Endothelial cell of umbilical vein (primary cell): ENCODE data around the gene RAB31. TPM values are rescaled to one million over a fixed set of nuclear protein-coding genes. Genes with fewer than 3 reads are reported as not detected.

ENCODE experiments used
- BruUV-seq: library from RNA; stranded (reverse); fragments of 400-500 nt; replicated peaks from 2 replicates; lab custom pipeline; 2021; lab: Mats Ljungman, UMichigan
- CTCF ChIA-PET: fragments of 300-600, 350-600 bp; sonication (Branson Sonifier 250); formaldehyde crosslinking; loops from one replicate; lab custom pipeline; 2021; ENCODE audit warnings: antibody characterized with exemption, inconsistent platforms; lab: Charles Lee
- POLR2A ChIA-PET: fragments of 300-600, 350-600 bp; sonication (Branson Sonifier 250); formaldehyde crosslinking; loops from one replicate; lab custom pipeline; 2021; ENCODE audit warnings: antibody characterized with exemption, inconsistent platforms; lab: Charles Lee
- DNase-seq: peaks from one replicate; pipeline ENCODE4 v3.0.0-alpha.2; 2011; ENCODE audit warnings: low read depth, low spot score
- FAIRE-seq: peaks from 2 replicates; lab custom pipeline; 2011; peaks lifted over from hg19 to GRCh38; lab: Jason Lieb, UNC
- H2AFZ ChIP-seq: 2 replicates; pipeline ENCODE4 v1.6.0; 2012; ENCODE audit warnings: low read depth, low read length, control low read depth, inconsistent platforms
- H3K27ac ChIP-seq: 2 replicates; pipeline ENCODE4 v1.5.1; 2011; ENCODE audit warnings: low read depth, mild to moderate bottlenecking, control low read depth, low read length, moderate library complexity; ENCODE audit not compliant: insufficient read depth
- H3K27me3 ChIP-seq, 2 experiments: 2 replicates each; pipeline versions ENCODE4 v1.6.0 to v1.6.1; 2011; ENCODE audit warnings: low read length in 2 of 2, mixed read lengths in 1 of 2; ENCODE audit not compliant: control insufficient read depth in 2 of 2, insufficient read depth in 2 of 2
- H3K36me3 ChIP-seq, 2 experiments: 2 replicates in 1 of 2; 3 replicates in 1 of 2; pipeline ENCODE4 v1.5.1; 2011; ENCODE audit warnings: low read length in 2 of 2, mild to moderate bottlenecking in 1 of 2, moderate library complexity in 1 of 2; ENCODE audit not compliant: control insufficient read depth in 2 of 2, insufficient read depth in 2 of 2; ENCODE audit errors: extremely low read depth in 1 of 2
- H3K4me1 ChIP-seq: 3 replicates; pipeline ENCODE4 v1.5.1; 2011; ENCODE audit warnings: mild to moderate bottlenecking, low read length; ENCODE audit not compliant: control insufficient read depth, insufficient read depth; ENCODE audit errors: extremely low read depth
- H3K4me2 ChIP-seq: 2 replicates; pipeline ENCODE4 v1.6.1; 2011; ENCODE audit warnings: low read length, control low read depth, mixed read lengths; ENCODE audit not compliant: insufficient read depth
- H3K4me3 ChIP-seq, 3 experiments: fragments of 200-600 bp in 1 of 3; sonication (generic), shearing (Covaris generic) in 1 of 3; replicated peaks in 1 of 3; 2 replicates each; pipeline ENCODE4 v1.5.1; 2011 to 2016; ENCODE audit warnings: control low read depth in 3 of 3, low read length in 3 of 3, mild to moderate bottlenecking in 2 of 3, inconsistent platforms in 1 of 3, low read depth in 1 of 3, moderate library complexity in 1 of 3; ENCODE audit not compliant: insufficient read depth in 1 of 3
- H3K79me2 ChIP-seq: 2 replicates; pipeline ENCODE4 v1.6.0; 2012; ENCODE audit warnings: low read length, inconsistent platforms; ENCODE audit not compliant: control insufficient read depth, insufficient read depth
- H3K9ac ChIP-seq: replicated peaks from 2 replicates; pipeline ENCODE3; 2011; ENCODE audit warnings: low read length, control low read depth; ENCODE audit not compliant: insufficient read depth; ENCODE audit errors: extremely low read depth
- H3K9me1 ChIP-seq: replicated peaks from 3 replicates; pipeline ENCODE4 v1.6.0; 2011; ENCODE audit warnings: mild to moderate bottlenecking, low read length; ENCODE audit not compliant: control insufficient read depth, insufficient read depth; ENCODE audit errors: extremely low read depth
- H3K9me3 ChIP-seq: replicated peaks from 2 replicates; pipeline ENCODE4 v1.5.1; 2012; ENCODE audit warnings: low read length, inconsistent platforms; ENCODE audit not compliant: control insufficient read depth, insufficient read depth
- H4K20me1 ChIP-seq: replicated peaks from 2 replicates; pipeline ENCODE3; 2011; ENCODE audit warnings: mild to moderate bottlenecking, low read length; ENCODE audit not compliant: control insufficient read depth, insufficient read depth; ENCODE audit errors: extremely low read depth
- EZH2 ChIP-seq: IDR thresholded peaks from 2 replicates; pipeline ENCODE4 v1.6.1; 2012; ENCODE audit warnings: borderline replicate concordance, low read depth, mild to moderate bottlenecking, moderate library complexity, low read length, inconsistent platforms; ENCODE audit not compliant: severe bottlenecking
- FOS ChIP-seq: IDR thresholded peaks from 2 replicates; pipeline ENCODE4 v1.6.1; 2011; ENCODE audit warnings: mild to moderate bottlenecking, low read length, moderate library complexity, borderline replicate concordance; ENCODE audit not compliant: insufficient read depth
- GATA2 ChIP-seq: IDR thresholded peaks from 2 replicates; pipeline ENCODE4 v1.7.0; 2011; ENCODE audit warnings: low read depth, mild to moderate bottlenecking, moderate library complexity, mixed read lengths, low read length; ENCODE audit not compliant: insufficient read length, insufficient read depth
- JUN ChIP-seq: IDR thresholded peaks from 2 replicates; pipeline ENCODE4 v1.6.1; 2011; ENCODE audit warnings: borderline replicate concordance, low read depth; ENCODE audit not compliant: insufficient read length, insufficient read depth
- MYC ChIP-seq: IDR thresholded peaks from one replicate; pipeline ENCODE4 v1.6.1; 2011; ENCODE audit warnings: mild to moderate bottlenecking, low read depth, low read length
- POLR2A ChIP-seq: IDR thresholded peaks from 2 replicates; pipeline ENCODE4 v1.6.1; 2012; ENCODE audit warnings: low read depth, mild to moderate bottlenecking, control low read depth, low read length
- POLR2AphosphoS5 ChIP-seq: IDR thresholded peaks from 2 replicates; pipeline ENCODE4 v1.6.1; 2012; ENCODE audit warnings: low read depth, mild to moderate bottlenecking, control low read depth, low read length, moderate library complexity; ENCODE audit not compliant: insufficient read depth
- dilution Hi-C: fragments of 300-500 bp; cut with MboI; formaldehyde crosslinking; loops from one replicate; pipeline ENCODE4 v1.15.0; 2019; ENCODE audit warnings: low sequenced_read_pairs; ENCODE audit not compliant: extremely low pct_ligation_motif_present
- intact Hi-C: fragments of 100-400 bp; cut with micrococcal nuclease; formaldehyde crosslinking; loops from one replicate; pipeline ENCODE4 v1.10.0; 2022
- polyA plus RNA-seq, 4 experiments: library from polyadenylated mRNA; depleted of rRNA in 3 of 4; stranded (reverse) in 3 of 4; unstranded in 1 of 4; fragments of >200 nt; gene quantifications; 2 replicates each; pipeline versions ENCODE4 v1.2.1 to v1.2.3, GENCODE V29; 2011 to 2012; ENCODE audit warnings: missing spikeins in 1 of 4
- total RNA-seq: library from RNA; stranded (reverse); gene quantifications from 2 replicates; pipeline ENCODE4 v1.2.3, GENCODE V29; 2021
- TF ChIP-seq, protein P1 (sequence below), 2 donors: IDR thresholded peaks; 1 replicate in 1 of 2; 2 replicates in 1 of 2; pipeline ENCODE4 v1.5.1; 2011; ENCODE audit warnings: low read length in 2 of 2, mild to moderate bottlenecking in 2 of 2, moderate library complexity in 2 of 2, control low read depth in 1 of 2, inconsistent platforms in 1 of 2, low read depth in 1 of 2; ENCODE audit not compliant: insufficient read depth in 1 of 2; ENCODE audit errors: extremely low read depth in 1 of 2
- TF ChIP-seq, protein P2 (sequence below): IDR thresholded peaks from 2 replicates; pipeline ENCODE4 v1.6.1; 2011; ENCODE audit not compliant: insufficient read depth, insufficient read length

RAB31 gene
- total and polyA plus RNA-seq, 2 donors (not counting 3 experiments of a cell fraction or from before 2014, with no cell fraction given): 30.5 TPM

DNA sequence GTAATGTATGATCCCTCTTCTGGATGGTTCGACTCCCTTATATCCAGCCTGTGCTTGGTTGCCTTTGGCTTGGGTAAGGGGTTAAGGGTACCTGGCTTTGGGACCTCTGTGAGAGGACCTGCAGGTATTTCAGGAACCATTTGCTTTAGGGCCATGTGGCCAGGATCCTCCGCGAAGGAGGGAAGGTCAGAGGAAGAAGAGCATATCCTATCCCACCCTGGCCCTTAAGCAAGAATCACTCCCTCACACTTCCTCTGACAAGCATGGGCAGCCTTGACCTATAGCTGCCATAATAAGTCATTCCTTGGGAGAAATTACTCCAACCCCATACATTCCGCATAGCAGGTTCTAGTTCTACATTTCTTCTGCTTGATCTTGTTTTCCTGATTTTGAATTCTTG, 118.6 kb downstream of the RAB31 start:
- Histone ChIP-seq H3K4me2 (no peak overlapping the region), H3K36me3 (no peaks in the 10 kb centered on the region), H3K9me1 (no peaks in the 10 kb centered on the region), H3K9ac (no peak overlapping the region), H3K79me2 (peaks cover 3% of the 10 kb centered on the region), H3K27ac (no peak overlapping the region), H2AFZ (no peak overlapping the region), H4K20me1 (no peaks in the 10 kb centered on the region), H3K4me1 (peaks cover 34% of the 10 kb centered on the region), H3K27me3 (no peaks in the 10 kb centered on the region), H3K9me3 (no peaks in the 10 kb centered on the region), H3K4me3 (no peak overlapping the region)
- intact Hi-C loops (no loop called here), dilution Hi-C loops (no loop called here)
- ChIA-PET POLR2A (no interaction called here), CTCF (no interaction called here)
- BruUV-seq: no TSS peak
- DNase-seq (no peak), FAIRE-seq (no peak)
- TF ChIP-seq JUN (no peak), POLR2AphosphoS5 (no peak), EZH2 (no peak), POLR2A (no peak), FOS (no peak), GATA2 (no peak), MYC (no peak)
- TF ChIP-seq, protein P1, sequence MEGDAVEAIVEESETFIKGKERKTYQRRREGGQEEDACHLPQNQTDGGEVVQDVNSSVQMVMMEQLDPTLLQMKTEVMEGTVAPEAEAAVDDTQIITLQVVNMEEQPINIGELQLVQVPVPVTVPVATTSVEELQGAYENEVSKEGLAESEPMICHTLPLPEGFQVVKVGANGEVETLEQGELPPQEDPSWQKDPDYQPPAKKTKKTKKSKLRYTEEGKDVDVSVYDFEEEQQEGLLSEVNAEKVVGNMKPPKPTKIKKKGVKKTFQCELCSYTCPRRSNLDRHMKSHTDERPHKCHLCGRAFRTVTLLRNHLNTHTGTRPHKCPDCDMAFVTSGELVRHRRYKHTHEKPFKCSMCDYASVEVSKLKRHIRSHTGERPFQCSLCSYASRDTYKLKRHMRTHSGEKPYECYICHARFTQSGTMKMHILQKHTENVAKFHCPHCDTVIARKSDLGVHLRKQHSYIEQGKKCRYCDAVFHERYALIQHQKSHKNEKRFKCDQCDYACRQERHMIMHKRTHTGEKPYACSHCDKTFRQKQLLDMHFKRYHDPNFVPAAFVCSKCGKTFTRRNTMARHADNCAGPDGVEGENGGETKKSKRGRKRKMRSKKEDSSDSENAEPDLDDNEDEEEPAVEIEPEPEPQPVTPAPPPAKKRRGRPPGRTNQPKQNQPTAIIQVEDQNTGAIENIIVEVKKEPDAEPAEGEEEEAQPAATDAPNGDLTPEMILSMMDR (IDR thresholded peaks at IDR 0.05; ENCODE audit: extremely low read depth in 1 of 2, insufficient read depth in 1 of 2, low read depth in 1 of 2, low read length in 2 of 2): no peak
- TF ChIP-seq, protein P2, sequence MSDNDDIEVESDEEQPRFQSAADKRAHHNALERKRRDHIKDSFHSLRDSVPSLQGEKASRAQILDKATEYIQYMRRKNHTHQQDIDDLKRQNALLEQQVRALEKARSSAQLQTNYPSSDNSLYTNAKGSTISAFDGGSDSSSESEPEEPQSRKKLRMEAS: no peak
